Liver (tissue), 9 donors: ENCODE measurements around the gene EIF4E2. TPM values are rescaled to one million over a fixed set of nuclear protein-coding genes. Genes with fewer than 3 reads are reported as not detected.

Experiments
- DNase-seq: peaks from one replicate; pipeline ENCODE4 v3.0.0-alpha.2; 2017; ENCODE audit warnings: low spot score
- H3K27ac ChIP-seq, 2 donors: one replicate each; pipeline ENCODE4 v1.7.0; 2013; ENCODE audit warnings: inconsistent platforms in 2 of 2, low read length in 2 of 2, control low read depth in 1 of 2, low read depth in 1 of 2, mild to moderate bottlenecking in 1 of 2
- H3K27me3 ChIP-seq, 4 donors: one replicate each; pipeline versions ENCODE4 v1.6.1 to v1.7.0; 2013; ENCODE audit warnings: low read length in 3 of 4, inconsistent platforms in 1 of 4, mild to moderate bottlenecking in 1 of 4, moderate library complexity in 1 of 4; ENCODE audit not compliant: control insufficient read depth in 4 of 4, insufficient read depth in 4 of 4
- H3K36me3 ChIP-seq, 4 donors: one replicate each; pipeline versions ENCODE4 v1.6.1 to v1.7.0; 2013; ENCODE audit warnings: low read length in 3 of 4, mild to moderate bottlenecking in 3 of 4, low read depth in 1 of 4, moderate library complexity in 1 of 4; ENCODE audit not compliant: control insufficient read depth in 4 of 4, insufficient read depth in 3 of 4
- H3K4me1 ChIP-seq, 4 donors: one replicate each; pipeline versions ENCODE4 v1.6.1 to v1.7.0; 2013; ENCODE audit warnings: low read length in 3 of 4, mild to moderate bottlenecking in 3 of 4, moderate library complexity in 1 of 4; ENCODE audit not compliant: control insufficient read depth in 4 of 4, insufficient read depth in 4 of 4
- H3K4me3 ChIP-seq, 3 donors: one replicate each; pipeline versions ENCODE4 v1.6.1 to v1.7.0; 2013; ENCODE audit warnings: low read length in 3 of 3, control low read depth in 1 of 3, low read depth in 1 of 3, mild to moderate bottlenecking in 1 of 3
- H3K9ac ChIP-seq, 2 donors: one replicate each; pipeline ENCODE4 v1.7.0; 2013; ENCODE audit warnings: low read length in 2 of 2, mild to moderate bottlenecking in 2 of 2, moderate library complexity in 2 of 2, control low read depth in 1 of 2, low read depth in 1 of 2
- H3K9me3 ChIP-seq, 4 donors: one replicate each; pipeline versions ENCODE4 v1.6.1 to v1.7.0; 2013; ENCODE audit warnings: low read length in 3 of 4; ENCODE audit not compliant: control insufficient read depth in 4 of 4
- EGR1 ChIP-seq, 2 donors: IDR thresholded peaks; 2 replicates each; pipeline ENCODE4 v1.6.1; 2016 to 2018; ENCODE audit warnings: antibody characterized with exemption in 2 of 2, low read depth in 2 of 2
- FOXA1 ChIP-seq: IDR thresholded peaks from 2 replicates; pipeline ENCODE4 v1.6.1; 2016; ENCODE audit warnings: antibody characterized with exemption
- FOXA2 ChIP-seq: IDR thresholded peaks from 2 replicates; pipeline ENCODE4 v1.6.1; 2016; ENCODE audit warnings: antibody characterized with exemption
- GABPA ChIP-seq, 2 donors: IDR thresholded peaks in 1 of 2; conservative IDR thresholded peaks in 1 of 2; 2 replicates each; pipeline ENCODE4 v1.6.1; 2016; ENCODE audit warnings: antibody characterized with exemption in 2 of 2, mild to moderate bottlenecking in 1 of 2, moderate library complexity in 1 of 2
- HNF4A ChIP-seq, 2 donors: conservative IDR thresholded peaks; 2 replicates each; pipeline ENCODE4 v1.6.1; 2016; ENCODE audit warnings: antibody characterized with exemption in 2 of 2, mild to moderate bottlenecking in 2 of 2
- HNF4G ChIP-seq: IDR thresholded peaks from 2 replicates; pipeline ENCODE4 v1.6.1; 2016; ENCODE audit warnings: antibody characterized with exemption
- JUND ChIP-seq, 2 donors: IDR thresholded peaks; 2 replicates each; pipeline ENCODE4 v1.6.1; 2016; ENCODE audit warnings: antibody characterized with exemption in 2 of 2
- RAD21 ChIP-seq, 2 donors: IDR thresholded peaks; 2 replicates each; pipeline ENCODE4 v1.6.1; 2016; ENCODE audit warnings: antibody characterized with exemption in 2 of 2, mild to moderate bottlenecking in 2 of 2
- RXRA ChIP-seq, 2 donors: IDR thresholded peaks; 2 replicates each; pipeline ENCODE4 v1.6.1; 2017 to 2018; ENCODE audit warnings: antibody characterized with exemption in 2 of 2, mild to moderate bottlenecking in 1 of 2
- SP1 ChIP-seq: IDR thresholded peaks from 2 replicates; pipeline ENCODE4 v1.6.1; 2018; ENCODE audit warnings: antibody characterized with exemption, mild to moderate bottlenecking
- TAF1 ChIP-seq: conservative IDR thresholded peaks from 2 replicates; pipeline ENCODE4 v1.6.1; 2016; ENCODE audit warnings: antibody characterized with exemption, mild to moderate bottlenecking
- YY1 ChIP-seq: IDR thresholded peaks from 2 replicates; pipeline ENCODE4 v1.6.1; 2016; ENCODE audit warnings: antibody characterized with exemption, mild to moderate bottlenecking
- WGBS: extraction: QIAGEN DNeasy Blood & Tissue Kit; methylation state at CpG from one replicate; pipeline ENCODE4 v1.1.7; 2013; 5-methylcytosine and 5-hydroxymethylcytosine counted together
- polyA plus RNA-seq, 2 donors: library from polyadenylated mRNA; stranded (reverse) in 1 of 2; unstranded in 1 of 2; fragments of 200-250 nt in 1 of 2; fragments of >200 nt in 1 of 2; fragmentation: Nextera tagmentation in 1 of 2; extraction: Ambion mirVana in 1 of 2; gene quantifications; one replicate each; pipeline versions ENCODE4 v1.2.1 to v1.2.3, GENCODE V29; 2013 to 2015
- total RNA-seq, 2 donors: library from RNA; depleted of rRNA; stranded (reverse); fragments of >200 nt; gene quantifications; one replicate each; pipeline ENCODE4 v1.2.3, GENCODE V29; 2014
- TF ChIP-seq, protein P1 (sequence below): IDR thresholded peaks from 2 replicates; pipeline ENCODE4 v1.6.1; 2016; ENCODE audit warnings: antibody characterized with exemption, mild to moderate bottlenecking
- TF ChIP-seq, protein P2 (sequence below): IDR thresholded peaks from 2 replicates; pipeline ENCODE4 v1.6.1; 2016; ENCODE audit warnings: antibody characterized with exemption
- TF ChIP-seq, protein P3 (sequence below): IDR thresholded peaks from 2 replicates; pipeline ENCODE4 v1.6.1; 2016; ENCODE audit warnings: antibody characterized with exemption
- TF ChIP-seq, protein P4 (sequence below): IDR thresholded peaks from 2 replicates; pipeline ENCODE4 v1.6.1; 2016; ENCODE audit warnings: antibody characterized with exemption
- TF ChIP-seq, protein P5 (sequence below): fragments of 150-350 bp; IDR thresholded peaks from 2 replicates; pipeline ENCODE4 v1.5.1; 2017; ENCODE audit warnings: improper control_type of control experiment, low read depth, low read length; ENCODE audit not compliant: missing input control
- donor health status: healthy.
- donor health status: healthy.
- donor health status: healthy.
- donor health status: healthy.
- donor health status: healthy.

Gene EIF4E2
- total and polyA plus RNA-seq, 4 donors = 30.0 to 46.9 (median 45.4) TPM

DNA sequence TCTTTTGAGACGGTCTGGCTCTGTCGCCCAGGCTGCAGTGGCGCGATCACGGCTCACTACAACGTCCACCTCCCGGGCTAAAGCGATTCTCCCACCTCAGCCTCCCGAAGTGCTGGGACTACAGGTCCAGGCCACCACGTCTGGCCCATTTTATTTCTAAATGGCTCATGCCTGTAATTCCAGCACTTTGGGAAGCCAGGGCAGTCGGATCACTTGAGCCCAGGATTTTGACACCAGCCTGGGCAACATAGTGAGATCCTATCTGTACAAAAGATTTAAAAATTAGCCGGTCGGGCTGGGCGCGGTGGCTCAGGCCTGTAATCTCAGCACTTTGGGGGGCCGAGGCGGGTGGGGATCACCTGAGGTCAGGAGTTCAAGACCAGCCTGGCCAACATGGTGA lies 56.5 kb downstream of the EIF4E2 start:
- WGBS = 93% methylated on average over 17 of the region's 17 CpGs

DNA sequence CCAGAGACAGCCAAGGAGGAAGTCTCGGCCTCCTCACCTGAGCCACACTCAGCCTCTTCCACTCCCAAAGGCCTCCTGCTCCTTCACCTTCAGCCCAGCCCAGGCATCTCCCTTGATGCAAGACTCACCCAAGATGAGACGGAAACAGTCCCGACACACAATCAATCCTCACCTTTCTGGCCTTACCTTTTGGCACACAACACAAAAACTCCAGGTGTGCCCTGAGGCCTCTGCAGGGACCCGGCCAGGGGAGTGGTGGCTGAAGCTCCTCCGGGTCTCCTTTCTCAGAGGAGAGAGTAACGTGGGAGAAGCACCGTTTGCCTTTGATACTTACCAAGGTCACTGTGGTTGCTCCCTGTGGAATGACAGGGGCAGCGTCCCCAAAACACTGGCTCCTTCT lies 59.1 kb downstream of the EIF4E2 start:
- WGBS = 90% methylated on average over 8 of the region's 8 CpGs
- H3K9me3 ChIP-seq = no peaks in the 10 kb centered on the region
- TF ChIP-seq TAF1 (no peak), FOXA2 (no peak), GABPA (IDR thresholded peaks at IDR 0.05 in 1 of 2, conservative IDR thresholded peaks at IDR 0.05 in 1 of 2) (no peak), FOXA1 (no peak), SP1 (no peak), RXRA (IDR thresholded peaks at IDR 0.05) (no peak)
- TF ChIP-seq, protein P1, sequence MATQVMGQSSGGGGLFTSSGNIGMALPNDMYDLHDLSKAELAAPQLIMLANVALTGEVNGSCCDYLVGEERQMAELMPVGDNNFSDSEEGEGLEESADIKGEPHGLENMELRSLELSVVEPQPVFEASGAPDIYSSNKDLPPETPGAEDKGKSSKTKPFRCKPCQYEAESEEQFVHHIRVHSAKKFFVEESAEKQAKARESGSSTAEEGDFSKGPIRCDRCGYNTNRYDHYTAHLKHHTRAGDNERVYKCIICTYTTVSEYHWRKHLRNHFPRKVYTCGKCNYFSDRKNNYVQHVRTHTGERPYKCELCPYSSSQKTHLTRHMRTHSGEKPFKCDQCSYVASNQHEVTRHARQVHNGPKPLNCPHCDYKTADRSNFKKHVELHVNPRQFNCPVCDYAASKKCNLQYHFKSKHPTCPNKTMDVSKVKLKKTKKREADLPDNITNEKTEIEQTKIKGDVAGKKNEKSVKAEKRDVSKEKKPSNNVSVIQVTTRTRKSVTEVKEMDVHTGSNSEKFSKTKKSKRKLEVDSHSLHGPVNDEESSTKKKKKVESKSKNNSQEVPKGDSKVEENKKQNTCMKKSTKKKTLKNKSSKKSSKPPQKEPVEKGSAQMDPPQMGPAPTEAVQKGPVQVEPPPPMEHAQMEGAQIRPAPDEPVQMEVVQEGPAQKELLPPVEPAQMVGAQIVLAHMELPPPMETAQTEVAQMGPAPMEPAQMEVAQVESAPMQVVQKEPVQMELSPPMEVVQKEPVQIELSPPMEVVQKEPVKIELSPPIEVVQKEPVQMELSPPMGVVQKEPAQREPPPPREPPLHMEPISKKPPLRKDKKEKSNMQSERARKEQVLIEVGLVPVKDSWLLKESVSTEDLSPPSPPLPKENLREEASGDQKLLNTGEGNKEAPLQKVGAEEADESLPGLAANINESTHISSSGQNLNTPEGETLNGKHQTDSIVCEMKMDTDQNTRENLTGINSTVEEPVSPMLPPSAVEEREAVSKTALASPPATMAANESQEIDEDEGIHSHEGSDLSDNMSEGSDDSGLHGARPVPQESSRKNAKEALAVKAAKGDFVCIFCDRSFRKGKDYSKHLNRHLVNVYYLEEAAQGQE = no peak
- TF ChIP-seq, protein P2, sequence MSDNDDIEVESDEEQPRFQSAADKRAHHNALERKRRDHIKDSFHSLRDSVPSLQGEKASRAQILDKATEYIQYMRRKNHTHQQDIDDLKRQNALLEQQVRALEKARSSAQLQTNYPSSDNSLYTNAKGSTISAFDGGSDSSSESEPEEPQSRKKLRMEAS = no peak

More for the DNA sequence above, 56.5 kb downstream of the EIF4E2 start:
- no peak for DNase-seq
- Histone ChIP-seq H3K9ac (no peak overlapping the region), H3K27ac (no peak overlapping the region), H3K4me1 (peaks cover 0 to 3% (median 2%) of the 10 kb centered on the region in 4 donors), H3K4me3 (no peak overlapping the region), H3K9me3 (no peaks in the 10 kb centered on the region), H3K27me3 (no peaks in the 10 kb centered on the region), H3K36me3 (no peaks in the 10 kb centered on the region)
- TF ChIP-seq RAD21 (IDR thresholded peaks at IDR 0.05) = no peak
- TF ChIP-seq YY1 = no peak
- TF ChIP-seq, protein P3, sequence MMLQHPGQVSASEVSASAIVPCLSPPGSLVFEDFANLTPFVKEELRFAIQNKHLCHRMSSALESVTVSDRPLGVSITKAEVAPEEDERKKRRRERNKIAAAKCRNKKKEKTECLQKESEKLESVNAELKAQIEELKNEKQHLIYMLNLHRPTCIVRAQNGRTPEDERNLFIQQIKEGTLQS = no peak
- TF ChIP-seq, protein P1 = no peak
- TF ChIP-seq, protein P2 = no peak
- no peak for TF ChIP-seq JUND (IDR thresholded peaks at IDR 0.05)
- TF ChIP-seq, protein P4, sequence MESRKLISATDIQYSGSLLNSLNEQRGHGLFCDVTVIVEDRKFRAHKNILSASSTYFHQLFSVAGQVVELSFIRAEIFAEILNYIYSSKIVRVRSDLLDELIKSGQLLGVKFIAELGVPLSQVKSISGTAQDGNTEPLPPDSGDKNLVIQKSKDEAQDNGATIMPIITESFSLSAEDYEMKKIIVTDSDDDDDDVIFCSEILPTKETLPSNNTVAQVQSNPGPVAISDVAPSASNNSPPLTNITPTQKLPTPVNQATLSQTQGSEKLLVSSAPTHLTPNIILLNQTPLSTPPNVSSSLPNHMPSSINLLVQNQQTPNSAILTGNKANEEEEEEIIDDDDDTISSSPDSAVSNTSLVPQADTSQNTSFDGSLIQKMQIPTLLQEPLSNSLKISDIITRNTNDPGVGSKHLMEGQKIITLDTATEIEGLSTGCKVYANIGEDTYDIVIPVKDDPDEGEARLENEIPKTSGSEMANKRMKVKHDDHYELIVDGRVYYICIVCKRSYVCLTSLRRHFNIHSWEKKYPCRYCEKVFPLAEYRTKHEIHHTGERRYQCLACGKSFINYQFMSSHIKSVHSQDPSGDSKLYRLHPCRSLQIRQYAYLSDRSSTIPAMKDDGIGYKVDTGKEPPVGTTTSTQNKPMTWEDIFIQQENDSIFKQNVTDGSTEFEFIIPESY = no peak
- TF ChIP-seq, protein P5, sequence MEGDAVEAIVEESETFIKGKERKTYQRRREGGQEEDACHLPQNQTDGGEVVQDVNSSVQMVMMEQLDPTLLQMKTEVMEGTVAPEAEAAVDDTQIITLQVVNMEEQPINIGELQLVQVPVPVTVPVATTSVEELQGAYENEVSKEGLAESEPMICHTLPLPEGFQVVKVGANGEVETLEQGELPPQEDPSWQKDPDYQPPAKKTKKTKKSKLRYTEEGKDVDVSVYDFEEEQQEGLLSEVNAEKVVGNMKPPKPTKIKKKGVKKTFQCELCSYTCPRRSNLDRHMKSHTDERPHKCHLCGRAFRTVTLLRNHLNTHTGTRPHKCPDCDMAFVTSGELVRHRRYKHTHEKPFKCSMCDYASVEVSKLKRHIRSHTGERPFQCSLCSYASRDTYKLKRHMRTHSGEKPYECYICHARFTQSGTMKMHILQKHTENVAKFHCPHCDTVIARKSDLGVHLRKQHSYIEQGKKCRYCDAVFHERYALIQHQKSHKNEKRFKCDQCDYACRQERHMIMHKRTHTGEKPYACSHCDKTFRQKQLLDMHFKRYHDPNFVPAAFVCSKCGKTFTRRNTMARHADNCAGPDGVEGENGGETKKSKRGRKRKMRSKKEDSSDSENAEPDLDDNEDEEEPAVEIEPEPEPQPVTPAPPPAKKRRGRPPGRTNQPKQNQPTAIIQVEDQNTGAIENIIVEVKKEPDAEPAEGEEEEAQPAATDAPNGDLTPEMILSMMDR = no peak
- TF ChIP-seq EGR1 (IDR thresholded peaks at IDR 0.05; ENCODE audit: low read depth in 2 of 2) = no peak
- no peak for TF ChIP-seq RXRA (IDR thresholded peaks at IDR 0.05)
- TF ChIP-seq SP1 = no peak
- TF ChIP-seq FOXA2 = no peak
- no peak for TF ChIP-seq FOXA1
- TF ChIP-seq TAF1 = no peak
- TF ChIP-seq GABPA (IDR thresholded peaks at IDR 0.05 in 1 of 2, conservative IDR thresholded peaks at IDR 0.05 in 1 of 2) = no peak
- TF ChIP-seq HNF4A (conservative IDR thresholded peaks at IDR 0.05) = no peak
- no peak for TF ChIP-seq HNF4G

More for the DNA sequence above, 59.1 kb downstream of the EIF4E2 start:
- no peak for DNase-seq
- Histone ChIP-seq H3K4me1 (peaks cover 0 to 3% (median 2%) of the 10 kb centered on the region in 4 donors), H3K27ac (no peak overlapping the region), H3K36me3 (no peaks in the 10 kb centered on the region), H3K27me3 (no peaks in the 10 kb centered on the region), H3K4me3 (no peak overlapping the region), H3K9ac (no peak overlapping the region)
